ENCODE results near the gene DNAJB8.

DNA sequence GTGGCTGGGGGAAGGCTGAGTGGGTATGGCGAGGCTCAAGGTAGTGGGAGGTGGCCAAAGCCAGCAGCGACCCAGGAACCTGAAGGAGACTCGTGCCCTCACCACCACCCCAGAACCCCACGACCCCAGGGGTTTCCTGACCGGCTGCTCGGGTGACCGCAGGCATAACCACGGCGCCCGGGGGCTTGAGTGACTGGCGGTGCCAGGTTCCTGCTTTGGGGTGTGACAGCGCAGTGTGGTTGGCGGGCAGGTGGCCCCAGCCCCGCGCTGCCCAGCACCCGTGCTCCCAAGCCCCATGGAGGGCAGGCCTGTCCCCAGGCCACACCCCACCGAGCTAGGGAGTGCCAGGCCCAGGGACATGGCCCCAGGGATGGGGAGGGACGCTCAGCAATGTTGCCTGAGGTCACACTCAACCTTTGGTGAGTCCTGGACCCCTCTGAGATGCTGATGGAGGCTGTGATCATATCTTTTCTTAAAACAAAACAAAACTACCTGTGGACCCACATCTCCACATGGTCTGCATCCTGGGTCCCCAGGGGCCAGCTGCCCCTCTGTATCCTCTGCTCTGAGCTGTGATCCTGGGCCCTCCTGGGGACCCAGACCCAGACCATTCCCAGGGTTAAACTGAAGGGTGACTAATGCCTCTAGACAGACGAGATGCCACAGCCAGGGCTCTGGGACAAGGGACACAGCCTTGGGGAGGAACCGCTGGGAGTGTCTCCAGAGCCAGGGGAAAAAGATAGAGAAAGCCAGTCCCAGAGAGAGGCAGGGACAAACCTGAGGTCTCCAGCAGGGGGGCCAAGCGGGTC lies 13.0 kb downstream of the DNAJB8 start:
- TF ChIP-seq, protein P1, sequence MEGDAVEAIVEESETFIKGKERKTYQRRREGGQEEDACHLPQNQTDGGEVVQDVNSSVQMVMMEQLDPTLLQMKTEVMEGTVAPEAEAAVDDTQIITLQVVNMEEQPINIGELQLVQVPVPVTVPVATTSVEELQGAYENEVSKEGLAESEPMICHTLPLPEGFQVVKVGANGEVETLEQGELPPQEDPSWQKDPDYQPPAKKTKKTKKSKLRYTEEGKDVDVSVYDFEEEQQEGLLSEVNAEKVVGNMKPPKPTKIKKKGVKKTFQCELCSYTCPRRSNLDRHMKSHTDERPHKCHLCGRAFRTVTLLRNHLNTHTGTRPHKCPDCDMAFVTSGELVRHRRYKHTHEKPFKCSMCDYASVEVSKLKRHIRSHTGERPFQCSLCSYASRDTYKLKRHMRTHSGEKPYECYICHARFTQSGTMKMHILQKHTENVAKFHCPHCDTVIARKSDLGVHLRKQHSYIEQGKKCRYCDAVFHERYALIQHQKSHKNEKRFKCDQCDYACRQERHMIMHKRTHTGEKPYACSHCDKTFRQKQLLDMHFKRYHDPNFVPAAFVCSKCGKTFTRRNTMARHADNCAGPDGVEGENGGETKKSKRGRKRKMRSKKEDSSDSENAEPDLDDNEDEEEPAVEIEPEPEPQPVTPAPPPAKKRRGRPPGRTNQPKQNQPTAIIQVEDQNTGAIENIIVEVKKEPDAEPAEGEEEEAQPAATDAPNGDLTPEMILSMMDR (conservative IDR thresholded peaks at IDR 0.05; ENCODE audit: low read depth, low read length): no peak
- TF ChIP-seq EZH2 (IDR thresholded peaks at IDR 0.05; ENCODE audit: low read length, unreplicated experiment) (no peak), EZH2phosphoT487 (IDR thresholded peaks at IDR 0.05; ENCODE audit: borderline replicate concordance, low read length) (no peak)

Data from PC-3 (cell line).